SKM-1 treated with dmso at 0.1 percent for 144 hours (cell line): ENCODE data around the gene LAMC3.

Source experiments
- DNase-seq: peaks from one replicate; lab custom pipeline; 2025; ENCODE audit not compliant: unreplicated experiment; lab: John Stamatoyannopoulos, UW

The LAMC3 gene

GRCh38 chr9:131010482-131011273, 1.7 kb downstream of the LAMC3 start:
- DNase-seq: no peak

GRCh38 chr9:131011274-131012022, 2.5 kb downstream of the LAMC3 start:
- DNase-seq: no peak

- no peak for DNase-seq
Observed at GRCh38 chr9:131012023-131012334, 3.0 kb downstream of the LAMC3 start.

GRCh38 chr9:131012396-131012917, 3.5 kb downstream of the LAMC3 start:
- no peak for DNase-seq

DNA sequence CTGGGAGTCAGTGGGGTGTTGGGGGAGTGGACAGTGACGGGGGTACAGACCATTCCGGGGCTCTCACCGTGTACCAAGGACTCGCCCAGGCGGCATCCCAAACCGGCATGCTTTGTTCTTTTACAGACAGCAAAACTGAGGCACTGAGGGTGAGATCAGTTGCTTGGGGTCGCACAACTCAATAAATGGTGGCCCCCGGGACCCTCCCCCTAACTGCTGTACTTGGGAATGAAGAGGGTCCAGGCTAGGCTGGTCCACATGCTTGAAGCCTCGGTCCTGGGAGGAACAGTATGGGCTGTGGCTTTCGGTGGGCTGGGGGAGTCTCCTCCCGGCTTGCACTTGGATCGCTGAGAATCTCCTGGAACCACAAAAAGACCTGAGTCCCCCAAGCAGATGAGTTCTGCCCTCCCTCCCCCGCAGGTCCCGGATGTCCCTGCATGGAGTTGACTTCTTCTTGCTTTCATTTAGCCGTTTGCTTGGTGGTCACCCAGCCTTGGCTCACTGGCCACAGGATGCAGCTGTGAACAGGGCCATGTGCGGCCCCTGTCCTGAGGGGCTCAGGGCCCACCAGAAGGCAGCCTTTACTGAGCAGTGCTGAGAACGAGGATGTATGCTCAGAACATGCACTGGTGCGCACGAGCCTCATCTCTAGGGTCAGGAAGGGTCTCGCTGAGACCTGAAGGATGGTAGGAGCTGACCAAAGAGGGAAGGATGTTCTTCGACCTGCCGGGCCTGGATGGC, 4.2 kb downstream of the LAMC3 start:
- no peak for DNase-seq

DNA sequence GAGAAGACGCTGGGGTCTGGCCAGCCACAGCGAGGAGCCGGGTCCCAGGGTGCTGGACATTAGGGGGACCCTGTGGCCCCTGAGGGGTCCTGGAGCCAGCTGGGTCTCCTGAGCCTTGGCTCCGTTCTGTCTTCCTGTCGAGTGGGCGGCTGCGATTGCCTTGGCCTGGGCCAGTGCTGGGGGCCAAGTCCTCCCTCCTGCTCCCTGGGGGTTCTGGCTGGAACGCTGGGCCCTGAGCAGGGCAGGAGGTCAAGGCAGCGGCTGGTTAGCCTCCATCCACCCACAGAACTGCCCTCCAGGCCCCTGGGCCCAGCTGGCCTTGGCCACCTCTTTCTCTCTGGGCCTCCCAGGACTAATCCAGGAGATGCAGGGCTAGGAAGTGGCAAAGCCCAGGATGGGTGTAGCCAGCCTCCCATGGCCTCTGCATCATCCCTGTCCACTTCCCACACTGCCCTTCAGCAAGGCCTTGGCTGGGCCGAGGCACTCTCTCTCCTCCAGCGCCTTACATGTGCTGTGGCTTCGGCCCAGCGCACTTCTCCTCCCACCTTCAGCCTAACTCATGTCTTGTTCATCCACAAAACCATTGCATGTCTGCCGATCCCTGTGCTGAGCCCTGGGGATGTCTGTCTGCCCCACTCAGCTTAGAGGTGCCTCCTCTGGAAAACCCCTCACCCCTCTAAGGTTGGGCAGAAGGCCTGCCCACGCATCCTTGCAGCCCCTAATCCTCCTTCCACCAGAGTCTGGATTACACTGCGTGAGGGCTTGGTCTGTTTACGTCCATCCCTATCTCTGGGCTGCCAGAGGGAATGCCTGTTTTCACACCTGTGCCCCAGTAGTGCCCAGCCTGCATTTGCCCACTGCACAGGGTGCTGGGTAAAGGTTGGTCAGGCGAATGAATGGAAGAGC, 5.0 kb downstream of the LAMC3 start:
- DNase-seq: no peak

DNA sequence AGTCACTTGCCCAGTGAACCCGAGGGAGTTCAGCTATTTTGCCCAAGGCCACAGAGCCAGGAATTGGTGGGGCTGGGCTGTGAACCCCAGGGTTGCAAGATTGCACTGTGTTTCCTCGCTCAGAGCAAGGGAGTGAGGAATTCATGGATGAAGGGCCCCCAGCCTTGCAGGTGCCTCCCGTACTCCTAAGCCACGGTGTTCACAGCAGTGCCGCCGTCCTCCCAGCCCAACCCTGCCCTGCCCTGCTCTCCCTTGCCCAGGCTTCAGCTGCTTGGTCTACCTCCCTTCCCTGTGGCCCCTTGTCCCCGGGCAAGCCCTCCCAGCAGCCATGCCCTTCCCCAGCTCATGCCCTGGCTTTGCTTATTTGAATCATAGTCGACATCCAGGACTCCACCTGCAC, 6.1 kb downstream of the LAMC3 start:
- DNase-seq: no peak

DNA sequence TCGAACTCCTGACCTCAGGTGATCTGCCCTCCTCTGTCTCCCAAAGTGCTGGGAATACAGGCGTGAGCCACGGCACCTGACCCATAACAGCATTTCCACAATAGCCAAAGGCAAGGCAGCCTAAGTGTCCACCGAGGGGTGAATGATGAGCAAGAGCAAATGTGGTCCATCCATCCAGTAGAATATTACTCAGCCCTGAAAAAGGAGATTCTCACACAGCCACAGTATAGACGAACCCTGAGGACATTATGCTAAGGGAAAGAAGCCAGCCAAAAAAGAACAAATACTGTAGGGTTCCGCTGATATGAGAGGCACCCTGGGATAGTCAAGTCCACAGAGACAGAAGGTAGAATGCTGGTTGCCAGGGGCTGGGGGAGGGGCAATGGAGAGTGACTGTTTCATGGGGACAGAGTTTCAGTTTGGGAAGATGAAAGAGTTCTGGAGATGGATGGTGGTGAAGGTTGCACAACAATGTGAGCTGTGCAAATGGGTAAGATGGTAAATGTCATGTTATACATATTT, 7.0 kb downstream of the LAMC3 start:
- no peak for DNase-seq

DNA sequence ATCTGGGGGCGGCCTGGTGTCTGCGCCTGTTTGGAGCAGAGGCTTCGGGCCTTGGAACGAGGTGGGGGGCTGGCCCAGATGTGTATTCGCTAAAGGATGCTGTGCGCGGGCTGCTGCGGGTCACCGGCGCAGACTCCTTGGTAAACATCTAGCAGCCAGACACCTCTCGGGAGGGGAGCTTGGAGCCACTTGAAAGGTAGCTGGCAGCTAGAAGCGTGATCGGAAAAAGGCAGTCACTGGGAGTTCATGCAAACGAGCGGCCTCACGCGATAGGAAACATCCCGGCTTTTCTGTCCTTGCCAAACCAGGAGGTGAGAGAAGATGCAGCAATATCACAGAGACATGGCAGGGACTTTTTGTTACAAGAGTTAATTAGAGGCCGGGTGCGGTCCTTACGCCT, 8.1 kb downstream of the LAMC3 start:
- DNase-seq: no peak

- DNase-seq: no peak
Observed at GRCh38 chr9:131018621-131019020, 9.6 kb downstream of the LAMC3 start.

- DNase-seq: no peak
Observed at GRCh38 chr9:131019388-131020239, 10.6 kb downstream of the LAMC3 start.

GRCh38 chr9:131020388-131020787, 11.4 kb downstream of the LAMC3 start:
- no peak for DNase-seq

- no peak for DNase-seq
Observed at GRCh38 chr9:131020862-131021261, 11.9 kb downstream of the LAMC3 start.

- DNase-seq: no peak
Observed at GRCh38 chr9:131021785-131022184, 12.8 kb downstream of the LAMC3 start.

DNA sequence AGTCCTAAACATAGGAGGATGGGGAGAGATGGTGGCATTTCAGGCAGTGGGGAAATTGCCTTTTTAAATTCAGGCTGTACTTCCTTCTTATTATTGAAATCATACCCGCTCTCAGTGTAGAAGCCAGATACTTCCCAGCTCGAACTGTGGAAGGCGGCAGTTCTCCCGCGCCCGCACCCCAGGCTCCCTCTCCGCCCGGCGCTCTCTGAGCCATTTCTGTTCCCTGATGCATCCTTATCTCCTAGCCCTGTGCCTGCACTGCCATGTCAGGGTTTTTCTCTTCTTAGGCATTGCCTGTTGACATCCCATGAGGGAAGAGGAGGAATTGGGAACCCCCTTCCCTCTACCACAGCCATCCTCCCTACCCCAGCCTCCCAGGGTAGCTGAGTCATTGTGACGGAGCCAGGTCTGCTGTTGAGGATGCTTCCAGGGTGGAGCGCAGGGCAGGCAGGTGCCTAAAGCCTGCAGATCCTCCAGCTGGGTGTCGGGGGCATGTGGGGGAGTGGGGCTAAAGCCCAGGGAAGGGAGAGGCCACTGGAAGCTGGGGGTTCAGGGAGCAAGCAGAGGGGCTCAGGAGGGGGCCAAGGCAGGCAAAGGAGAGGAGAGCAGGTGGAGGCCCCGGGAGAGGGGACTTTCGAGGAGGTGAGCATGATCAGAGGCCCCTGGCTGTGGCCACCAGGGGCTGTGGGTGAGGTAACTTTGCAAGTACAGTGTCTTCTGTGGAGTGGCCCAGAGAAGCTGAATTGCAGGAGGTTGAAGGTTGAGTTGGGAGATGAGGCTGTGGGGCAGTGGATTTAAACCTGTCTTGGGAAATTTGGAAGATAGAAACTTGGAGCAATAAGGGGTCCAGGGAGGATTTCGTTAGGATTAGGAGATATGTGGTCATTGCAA, 16.2 kb downstream of the LAMC3 start:
- DNase-seq: no peak

GRCh38 chr9:131025953-131026858, 17.2 kb downstream of the LAMC3 start:
- DNase-seq: no peak

DNA sequence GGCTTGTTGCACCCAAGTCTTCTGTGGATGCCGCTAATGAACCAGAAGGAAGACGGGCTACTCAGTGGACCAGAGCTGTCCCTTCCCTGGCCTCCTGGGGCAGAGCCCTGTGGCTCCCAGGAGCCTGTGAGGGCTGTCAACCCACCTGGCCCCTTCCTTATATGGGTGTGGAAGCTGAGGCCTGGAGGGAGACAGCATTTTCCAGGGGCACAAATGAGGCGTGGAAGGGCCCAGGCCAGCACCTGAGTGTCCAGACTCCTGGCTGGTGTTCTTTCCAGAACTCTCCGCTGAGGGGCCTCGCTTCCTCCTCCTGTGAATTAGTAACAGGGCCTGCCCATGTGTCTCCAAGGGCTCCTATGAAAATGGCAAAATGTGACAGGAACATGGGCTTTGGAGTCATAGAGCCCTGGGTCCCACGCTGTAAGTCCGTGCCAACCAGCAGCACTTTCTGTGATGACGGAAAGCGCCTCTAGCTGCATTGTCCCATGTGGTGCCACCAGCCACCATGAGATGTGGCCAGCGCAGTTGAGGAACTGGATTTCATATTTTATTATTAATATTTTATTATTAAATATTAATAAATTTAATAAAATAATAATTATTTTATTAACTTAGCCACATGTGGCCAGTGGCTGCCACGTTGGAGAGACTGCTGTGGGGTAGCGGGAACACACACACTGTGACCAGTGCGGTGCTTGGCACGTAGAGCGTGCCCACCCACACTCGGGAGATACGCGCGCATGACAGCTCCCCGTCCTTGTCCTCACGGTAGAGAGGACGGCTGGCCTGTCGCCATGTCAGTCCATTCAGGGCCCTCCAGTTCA, 18.3 kb downstream of the LAMC3 start:
- DNase-seq: no peak
